Measurements from ENCODE around the gene KMT5B. TPM values are rescaled to one million over a fixed set of nuclear protein-coding genes. Genes with fewer than 3 reads are reported as not detected.

Gene KMT5B
- total and polyA plus RNA-seq, 2 of the 13 experiments (the other 11 are each of a cell fraction or from before 2014, with no cell fraction given) = 17.6 to 23.7 TPM

GRCh38 chr11:68146704-68147474 lies 66.2 kb downstream of the KMT5B start (continued):
- TF ChIP-seq E2F2 (CRISPR knock-in tag; IDR thresholded peaks at IDR 0.05; ENCODE audit: borderline replicate concordance) (no peak), KLF11 (CRISPR knock-in tag; IDR thresholded peaks at IDR 0.05) (0 out of 2 replicates have a peak, but pooled peaks have one; percentile 63), JDP2 (CRISPR knock-in tag; IDR thresholded peaks at IDR 0.05; ENCODE audit: borderline replicate concordance) (no peak), ZNF619 (CRISPR knock-in tag; IDR thresholded peaks at IDR 0.05) (peak; percentile 49; the same call in 1 of the 2 replicates), HNF4A (CRISPR knock-in tag; IDR thresholded peaks at IDR 0.05) (peak; percentile 85), CERS6 (CRISPR knock-in tag; IDR thresholded peaks at IDR 0.05) (no peak), RARG (CRISPR knock-in tag; IDR thresholded peaks at IDR 0.05; ENCODE audit: low read depth) (no peak), ZSCAN20 (CRISPR knock-in tag; IDR thresholded peaks at IDR 0.05; ENCODE audit: borderline replicate concordance) (no peak), HOMEZ (CRISPR knock-in tag; IDR thresholded peaks at IDR 0.05; ENCODE audit: low read depth) (peak; percentile 53), CBX1 (IDR thresholded peaks at IDR 0.05; ENCODE audit: low read depth) (peak; percentile 95), HMGXB3 (CRISPR knock-in tag; IDR thresholded peaks at IDR 0.05; ENCODE audit: borderline replicate concordance) (peak; percentile 80), PBX2 (CRISPR knock-in tag; IDR thresholded peaks at IDR 0.05) (no peak), HNRNPUL1 (IDR thresholded peaks at IDR 0.05; ENCODE audit: low read depth, low read length) (no peak), TBL1XR1 (IDR thresholded peaks at IDR 0.05; ENCODE audit: borderline replicate concordance, low read length, partially characterized antibody) (peak; percentile 59), MED1 (CRISPR knock-in tag; IDR thresholded peaks at IDR 0.05) (peak; percentile 97), MNT (IDR thresholded peaks at IDR 0.05) (peak; percentile 82), ZSCAN9 (CRISPR knock-in tag; IDR thresholded peaks at IDR 0.05; ENCODE audit: borderline replicate concordance) (peak; percentile 95)

Data from HepG2 (cell line).